CD4-positive, alpha-beta T cell treated with Interferon alpha-2 for 1 hour (primary cell): ENCODE measurements around the gene UST.
A peak's percentile ranks its signal among the peaks of the same experiment; 100 is the strongest.
"Not testable (repeated sequence)": the region's sequence is repeated elsewhere in the genome, so short reads cannot be mapped to it uniquely, and the experiment has no call there.

Experiments
- DNase-seq, 2 donors: peaks; one replicate each; pipeline ENCODE4 v3.0.0-alpha.2; 2020 to 2022

Gene UST

DNA sequence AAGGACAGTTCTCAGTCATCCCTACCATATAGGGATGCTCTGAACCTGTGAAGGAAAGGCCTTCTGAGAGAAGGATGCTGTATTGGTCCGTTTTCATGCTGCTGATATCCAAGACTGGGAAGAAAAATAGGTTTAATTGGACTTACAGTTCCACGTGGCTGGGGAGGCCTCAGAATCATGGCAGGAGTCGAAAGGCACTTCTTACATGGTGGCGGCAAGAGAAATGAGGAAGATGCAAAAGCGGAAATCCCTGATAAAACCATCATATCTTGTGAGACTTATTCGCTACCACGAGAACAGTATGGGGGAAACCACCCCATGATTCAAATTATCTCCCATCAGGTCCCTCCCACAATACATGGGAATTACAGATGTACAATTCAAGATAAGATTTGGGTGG, 209.3 kb downstream of the UST start:
- not testable (repeated sequence) for DNase-seq

GRCh38 chr6:148957752-148958151, 210.9 kb downstream of the UST start:
- DNase-seq, result no peak

DNA sequence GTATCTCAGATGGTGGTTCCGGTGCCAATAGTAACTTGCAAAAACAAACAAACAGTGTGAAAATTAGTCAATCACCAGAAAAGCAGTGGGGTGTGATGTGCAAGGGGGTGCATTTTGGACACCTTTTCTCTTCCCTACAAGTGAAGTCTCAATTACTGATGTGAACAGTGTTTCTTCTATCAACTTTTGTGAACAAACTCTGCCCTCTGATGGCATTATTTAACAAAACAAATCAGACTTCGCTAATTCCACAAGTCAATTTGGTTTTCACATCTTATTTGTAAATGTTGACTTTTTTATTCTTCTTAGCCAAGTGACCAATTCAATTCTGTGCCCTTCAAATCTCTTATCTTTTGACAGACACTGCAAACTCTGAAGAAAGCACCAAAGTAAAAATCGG, 212.2 kb downstream of the UST start:
- DNase-seq, result no peak

DNA sequence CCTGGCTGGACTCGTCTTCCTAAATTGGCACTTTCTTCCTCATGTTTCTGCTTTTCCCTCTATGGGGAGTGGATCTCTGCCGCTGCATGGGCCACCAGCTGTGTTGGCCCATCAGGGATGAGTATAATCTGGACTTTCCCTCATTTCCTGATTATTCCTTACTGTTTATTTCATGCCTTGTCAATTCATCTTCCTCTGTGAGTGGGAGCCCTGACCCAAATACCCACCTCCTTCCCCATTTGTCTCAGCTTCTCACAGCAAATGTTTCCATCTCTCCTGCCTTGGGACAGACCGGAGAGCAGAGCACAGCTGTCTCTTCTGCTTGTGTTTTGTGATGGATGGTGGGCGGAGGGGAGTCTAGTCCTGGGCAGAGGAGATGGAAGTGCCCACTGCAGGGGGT, 212.7 kb downstream of the UST start:
- DNase-seq, result no peak

GRCh38 chr6:148962854-148963515, 216.2 kb downstream of the UST start:
- no peak for DNase-seq

DNA sequence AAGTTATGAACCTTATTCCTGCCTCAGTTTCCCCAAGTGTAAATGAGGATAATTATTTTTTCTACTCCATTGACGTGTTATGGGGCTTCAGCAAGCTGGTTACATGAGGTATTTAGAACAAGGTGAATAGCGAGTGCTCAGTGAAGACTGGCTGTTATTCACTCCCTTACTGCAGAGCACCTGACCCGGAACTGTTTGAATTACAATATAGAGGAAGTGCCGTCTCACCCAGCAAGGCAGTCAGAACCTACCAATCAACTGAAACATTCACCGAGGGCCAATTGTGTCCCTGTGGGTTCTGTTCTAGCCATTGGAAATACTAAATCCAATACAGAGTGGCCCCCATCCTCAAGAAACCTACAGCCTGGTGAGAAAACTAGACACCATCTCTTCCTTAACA, 216.9 kb downstream of the UST start:
- DNase-seq, result no peak

- no peak for DNase-seq
Observed at GRCh38 chr6:148964467-148964866, 217.6 kb downstream of the UST start.

GRCh38 chr6:148965287-148965686, 218.5 kb downstream of the UST start:
- no peak for DNase-seq

- no peak for DNase-seq
Observed at GRCh38 chr6:148967011-148967520, 220.2 kb downstream of the UST start.

DNA sequence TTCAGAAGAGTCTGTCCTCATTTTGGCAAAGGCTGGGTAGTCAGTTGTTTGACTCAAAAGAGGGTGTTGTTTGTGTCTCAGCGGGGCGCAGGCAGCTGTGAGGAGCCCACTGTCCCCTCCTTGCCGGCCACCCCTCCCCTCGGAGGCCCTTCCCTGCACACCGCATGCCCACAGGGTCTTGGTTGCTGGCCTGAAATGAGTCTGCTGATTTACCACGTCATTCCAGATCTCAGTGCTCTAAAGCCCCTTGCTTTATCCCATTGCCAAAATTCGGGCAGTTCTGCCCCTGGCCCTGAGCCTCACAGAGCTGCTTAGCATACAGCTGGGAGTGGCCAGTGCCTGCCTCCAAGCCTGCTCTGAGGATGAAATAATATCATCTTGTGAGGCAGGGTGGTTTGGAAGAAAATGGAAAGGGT, 220.7 kb downstream of the UST start:
- no peak for DNase-seq

- DNase-seq, result no peak
Observed at GRCh38 chr6:148968771-148969602, 222.2 kb downstream of the UST start.

- no peak for DNase-seq
Observed at GRCh38 chr6:148969603-148970061, 222.8 kb downstream of the UST start.

DNA sequence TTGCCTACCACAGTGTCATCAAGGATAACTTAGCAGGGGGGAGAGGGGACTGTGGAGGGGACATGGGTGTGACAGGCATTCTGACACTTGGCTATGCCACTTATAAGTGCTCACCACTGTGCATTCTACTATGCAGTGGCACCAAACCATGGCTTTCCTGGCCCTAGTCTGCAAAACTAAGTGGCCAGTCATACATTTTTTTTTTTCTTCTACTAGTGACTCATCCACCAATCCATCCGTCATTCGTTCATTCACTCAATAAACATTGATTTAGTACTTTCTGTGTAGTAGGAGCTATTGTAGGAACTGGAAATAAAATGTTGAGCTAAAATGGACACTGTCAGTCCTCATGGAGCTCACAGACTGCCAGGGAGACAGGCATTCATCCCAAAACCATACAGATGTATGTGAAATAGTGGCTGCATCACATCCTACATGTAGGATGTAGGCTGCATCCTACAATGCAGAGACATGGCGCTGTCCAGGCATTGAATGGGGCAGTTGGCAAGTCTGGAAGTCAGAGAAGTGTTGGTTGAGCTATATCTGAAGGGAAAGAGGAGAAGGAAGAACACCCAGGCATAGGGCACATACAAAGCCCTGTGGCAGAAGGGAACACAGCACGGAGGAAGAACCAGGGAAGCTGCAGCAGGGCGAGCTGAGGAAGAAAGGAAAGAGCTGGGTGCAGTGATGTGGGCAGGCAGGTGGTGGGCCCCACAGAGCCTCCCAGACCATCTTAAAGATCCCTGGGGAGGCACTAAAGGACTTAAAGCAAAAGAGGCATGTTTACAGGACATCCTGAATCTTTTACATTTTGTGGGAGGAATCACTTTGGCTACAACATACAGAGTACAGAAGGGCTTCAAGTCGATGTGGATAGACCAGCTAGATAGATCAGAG, 224.4 kb downstream of the UST start:
- DNase-seq, result no peak

- DNase-seq, result peak; percentile 40 to 41
Observed at GRCh38 chr6:148972481-148972880, 225.7 kb downstream of the UST start.

DNA sequence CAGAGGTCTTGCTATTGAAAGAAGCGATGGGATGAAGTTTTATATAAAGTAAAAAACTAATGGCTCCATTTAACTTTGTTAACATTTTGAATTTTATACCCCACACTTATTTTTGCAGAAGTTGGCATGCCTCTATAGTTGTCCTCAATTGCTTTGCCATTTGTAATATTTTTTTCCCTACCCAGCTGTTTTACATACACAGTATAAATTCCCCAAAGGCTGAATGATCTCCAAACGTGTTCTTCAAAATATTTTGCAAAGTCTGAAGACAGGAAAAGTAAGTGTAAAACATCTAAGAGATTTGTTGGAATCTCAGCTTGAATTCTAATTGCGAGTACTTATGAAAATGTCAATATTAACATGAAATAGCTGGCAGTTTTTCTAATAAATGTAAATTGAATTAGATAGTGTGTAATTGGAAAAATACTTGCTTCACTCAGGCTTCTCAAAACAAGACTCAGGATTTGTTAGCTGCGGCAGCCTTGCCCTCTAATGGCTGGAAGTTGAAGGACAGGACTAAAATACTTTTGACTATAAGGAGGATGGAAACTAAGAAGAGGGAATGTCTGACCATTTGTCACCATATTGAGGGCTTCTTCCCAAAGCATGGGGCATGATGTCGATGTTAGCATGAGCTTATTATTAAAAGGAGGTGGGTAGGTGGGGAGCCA, 226.8 kb downstream of the UST start:
- no peak for DNase-seq

DNA sequence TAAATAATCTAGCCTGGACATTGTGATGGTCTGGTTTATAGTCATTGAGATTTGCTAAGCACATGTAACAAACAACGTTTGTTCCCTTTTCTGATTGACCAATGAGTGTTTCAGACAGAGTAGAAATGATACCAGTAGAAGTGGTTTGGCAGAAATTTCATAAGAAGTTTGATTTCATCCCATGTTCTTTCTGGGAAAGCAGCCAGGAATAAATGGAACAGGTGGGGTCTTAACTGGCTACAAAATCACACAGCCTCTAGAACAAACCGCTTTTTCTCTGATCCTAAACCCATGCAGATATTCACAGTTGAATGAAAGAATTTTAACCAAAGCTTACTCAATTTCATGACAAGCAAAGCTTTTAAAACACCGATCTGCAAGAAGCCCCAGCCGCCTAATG, 227.5 kb downstream of the UST start:
- no peak for DNase-seq

DNA sequence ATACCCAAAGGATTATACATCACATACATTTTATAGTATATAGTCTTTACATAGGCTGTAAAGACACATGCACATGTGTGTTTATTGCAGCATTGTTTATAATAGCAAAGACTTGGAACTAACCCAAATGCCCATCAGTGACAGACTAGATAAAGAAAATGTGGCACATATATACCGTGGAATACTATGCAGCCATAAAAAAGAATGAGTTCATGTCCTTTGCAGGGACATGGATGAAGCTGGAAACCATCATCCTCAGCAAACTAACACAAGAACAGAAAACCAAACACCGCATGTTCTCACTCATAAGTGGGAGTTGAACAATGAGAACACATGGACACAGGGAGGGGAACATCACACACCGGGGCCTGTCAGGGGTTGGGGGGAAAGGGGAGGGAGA, 231.5 kb downstream of the UST start:
- not testable (repeated sequence) for DNase-seq

DNA sequence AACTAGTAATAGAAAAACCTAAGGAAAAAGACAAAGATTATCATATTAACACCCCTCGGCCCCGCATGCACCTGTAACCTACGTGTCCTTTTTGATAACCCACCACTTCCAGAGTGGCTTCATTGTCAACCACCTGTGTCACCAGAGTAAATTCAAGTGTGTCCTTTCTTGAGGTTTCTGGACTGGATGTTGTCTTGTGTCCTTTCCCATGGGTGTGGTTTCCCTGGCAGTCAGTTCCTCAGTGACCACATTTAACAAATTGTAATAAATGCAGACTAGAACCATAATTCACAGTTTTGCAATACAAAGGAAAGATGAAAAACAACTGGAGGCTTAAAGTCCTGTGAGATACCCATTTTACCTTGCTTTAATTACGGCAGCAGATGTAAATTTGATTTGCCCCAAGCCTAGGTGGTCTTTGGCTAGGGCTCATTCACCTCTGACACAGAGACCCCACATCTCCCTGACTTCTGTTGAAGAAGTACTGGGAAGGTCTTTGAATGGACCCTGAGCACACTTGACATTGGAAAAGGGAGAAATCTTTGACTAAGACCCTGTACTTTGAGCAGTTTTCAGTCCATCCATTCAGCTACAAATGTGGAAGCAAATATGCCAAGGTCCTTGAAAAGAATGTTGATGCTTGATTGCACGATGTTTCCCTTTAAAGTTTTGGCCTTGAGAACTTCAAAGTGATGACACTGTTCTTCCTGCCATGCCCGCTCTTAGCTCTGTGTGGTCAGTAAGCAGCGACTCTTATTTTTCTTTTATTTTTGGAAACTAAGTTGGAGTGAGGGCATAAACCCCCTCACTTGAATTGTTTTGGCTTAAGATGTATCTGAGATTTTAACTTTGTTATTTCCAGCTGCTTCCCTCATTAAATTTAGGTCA, 232.4 kb downstream of the UST start:
- no peak for DNase-seq

GRCh38 chr6:148980234-148980633, 233.4 kb downstream of the UST start:
- no peak for DNase-seq

GRCh38 chr6:148981515-148981914, 234.7 kb downstream of the UST start:
- DNase-seq, result no peak

DNA sequence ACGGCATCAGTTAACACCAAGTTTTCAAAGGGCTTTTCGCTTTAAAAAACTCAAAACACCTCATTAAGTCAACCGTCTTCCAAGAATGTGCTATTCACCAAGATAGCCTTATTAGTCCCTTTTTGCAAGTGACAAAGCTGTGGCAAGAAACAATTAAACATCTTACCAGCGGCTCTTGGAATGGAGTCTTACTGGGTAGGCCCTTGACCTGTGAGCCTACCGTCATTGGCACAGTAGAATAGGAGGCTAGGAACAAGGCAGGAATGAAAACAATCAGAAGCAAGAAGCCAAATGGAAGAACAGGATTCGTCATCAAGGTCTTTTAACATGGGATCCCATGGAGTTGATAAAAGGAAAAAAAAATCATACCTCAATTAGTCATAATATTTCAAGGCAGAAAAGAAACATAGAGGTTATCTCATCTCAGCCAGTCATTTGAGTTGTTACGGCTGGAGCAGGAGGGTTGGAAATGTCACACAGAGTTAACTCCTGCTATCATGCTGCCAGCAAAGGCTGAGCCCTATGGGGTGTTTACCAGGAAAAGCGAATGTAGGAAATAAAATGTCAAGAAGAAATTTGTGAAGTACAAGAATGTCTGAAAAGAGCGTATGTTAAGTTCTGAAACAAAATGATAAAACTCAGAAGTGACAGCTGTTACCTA, 236.4 kb downstream of the UST start:
- no peak for DNase-seq
